NCI-H1105 treated with DMSO at 0.1 percent for 48 hours (cell line): ENCODE data around the gene ZNF541.

Experiments used
- DNase-seq: peaks from one replicate; lab custom pipeline; 2025; lab: John Stamatoyannopoulos, UW

Gene ZNF541

GRCh38 chr19:47573071-47574026 is at the start of gene ZNF541:
ZNF541 (minus strand) TSS chr19:47573148; CDS start chr19:47555856, 17,292 bp downstream.
- no peak for DNase-seq

GRCh38 chr19:47619763-47620162 is 46.8 kb upstream of the ZNF541 start:
- no peak for DNase-seq

GRCh38 chr19:47618771-47619170 is 45.8 kb upstream of the ZNF541 start:
- DNase-seq, result no peak

- DNase-seq, result no peak
Observed at GRCh38 chr19:47615714-47616113, 42.8 kb upstream of the ZNF541 start.

GRCh38 chr19:47615230-47615629 is 42.3 kb upstream of the ZNF541 start:
- DNase-seq, result no peak

GRCh38 chr19:47614559-47614958 is 41.6 kb upstream of the ZNF541 start:
- DNase-seq, result no peak

- no peak for DNase-seq
Observed at GRCh38 chr19:47614021-47614295, 41.0 kb upstream of the ZNF541 start.

GRCh38 chr19:47613165-47614020 is 40.4 kb upstream of the ZNF541 start:
- no peak for DNase-seq

- no peak for DNase-seq
Observed at GRCh38 chr19:47610902-47611301, 38.0 kb upstream of the ZNF541 start.

- peak; percentile 28 for DNase-seq
Observed at GRCh38 chr19:47609906-47610894, 37.3 kb upstream of the ZNF541 start.

- peak; percentile 74 for DNase-seq
Observed at GRCh38 chr19:47608969-47609905, 36.3 kb upstream of the ZNF541 start, which contains the start of gene BICRA. BICRA (plus strand) TSS chr19:47609134; CDS start chr19:47673575, 64,441 bp downstream.

- peak; percentile 81 for DNase-seq
Observed at GRCh38 chr19:47608074-47608918, 35.3 kb upstream of the ZNF541 start.

- DNase-seq, result no peak
Observed at GRCh38 chr19:47607564-47608073, 34.7 kb upstream of the ZNF541 start.

- no peak for DNase-seq
Observed at GRCh38 chr19:47603706-47604565, 31.0 kb upstream of the ZNF541 start.

GRCh38 chr19:47601180-47601904 is 28.4 kb upstream of the ZNF541 start:
- DNase-seq, result no peak

- DNase-seq, result peak; percentile 98
Observed at GRCh38 chr19:47600246-47601179, 27.6 kb upstream of the ZNF541 start.
